HG03108 (cell line): Measurements from ENCODE around the gene ANKRD44.

Source experiments
- ATAC-seq: cut with Tn5 transposase; IDR thresholded peaks from one replicate; pipeline ENCODE4 v1.9.1; 2021; ENCODE audit warnings: moderate library complexity; ENCODE audit not compliant: unreplicated experiment

Gene ANKRD44

GRCh38 chr2:196970099-196970498 lies 340.5 kb downstream of the ANKRD44 start:
- ATAC-seq = no peak

- no peak for ATAC-seq
Observed at GRCh38 chr2:196968516-196968915, 342.1 kb downstream of the ANKRD44 start.

GRCh38 chr2:196967775-196968174 lies 342.8 kb downstream of the ANKRD44 start:
- ATAC-seq = no peak

GRCh38 chr2:196967116-196967515 lies 343.5 kb downstream of the ANKRD44 start:
- ATAC-seq = no peak

- ATAC-seq = no peak
Observed at GRCh38 chr2:196966061-196966460, 344.5 kb downstream of the ANKRD44 start.

- ATAC-seq = no peak
Observed at GRCh38 chr2:196965651-196966050, 344.9 kb downstream of the ANKRD44 start.

GRCh38 chr2:196963961-196964360 lies 346.6 kb downstream of the ANKRD44 start:
- no peak for ATAC-seq

- ATAC-seq = no peak
Observed at GRCh38 chr2:196963043-196963442, 347.5 kb downstream of the ANKRD44 start.

GRCh38 chr2:196962325-196962724 lies 348.3 kb downstream of the ANKRD44 start:
- ATAC-seq = no peak

GRCh38 chr2:196961889-196962288 lies 348.7 kb downstream of the ANKRD44 start:
- peak; percentile 98 for ATAC-seq

- no peak for ATAC-seq
Observed at GRCh38 chr2:196959734-196960338, 350.7 kb downstream of the ANKRD44 start.

GRCh38 chr2:196959281-196959680 lies 351.3 kb downstream of the ANKRD44 start:
- no peak for ATAC-seq

- ATAC-seq = no peak
Observed at GRCh38 chr2:196957881-196958525, 352.6 kb downstream of the ANKRD44 start.

GRCh38 chr2:196957442-196957841 lies 353.1 kb downstream of the ANKRD44 start:
- ATAC-seq = no peak

GRCh38 chr2:196956069-196956468 lies 354.5 kb downstream of the ANKRD44 start:
- no peak for ATAC-seq

GRCh38 chr2:196955036-196955435 lies 355.5 kb downstream of the ANKRD44 start:
- no peak for ATAC-seq

GRCh38 chr2:196954001-196954400 lies 356.6 kb downstream of the ANKRD44 start:
- no peak for ATAC-seq

GRCh38 chr2:196952936-196953335 lies 357.6 kb downstream of the ANKRD44 start:
- ATAC-seq = no peak

- no peak for ATAC-seq
Observed at GRCh38 chr2:196951973-196952372, 358.6 kb downstream of the ANKRD44 start.

- ATAC-seq = no peak
Observed at GRCh38 chr2:196949116-196949515, 361.5 kb downstream of the ANKRD44 start.

GRCh38 chr2:196944570-196944969 lies 366.0 kb downstream of the ANKRD44 start:
- ATAC-seq = peak; percentile 85

- ATAC-seq = no peak
Observed at GRCh38 chr2:196941398-196942078, 369.0 kb downstream of the ANKRD44 start.
